ENCODE measurements around the gene ANKRD11.
"Not testable (repeated sequence)": the region's sequence is repeated elsewhere in the genome, so short reads cannot be mapped to it uniquely, and the experiment has no call there.

The ANKRD11 gene

GRCh38 chr16:89256651-89257254, 233.6 kb downstream of the ANKRD11 start:
- DNase-seq, result peak; percentile 64

GRCh38 chr16:89253548-89254287, 236.6 kb downstream of the ANKRD11 start:
- no peak for DNase-seq

GRCh38 chr16:89248196-89248982, 242.0 kb downstream of the ANKRD11 start:
- no peak for DNase-seq

- not testable (repeated sequence) for DNase-seq
Observed at GRCh38 chr16:89247734-89248075, 242.7 kb downstream of the ANKRD11 start.

- DNase-seq, result peak; percentile 100
Observed at GRCh38 chr16:89246903-89247733, 243.2 kb downstream of the ANKRD11 start.

GRCh38 chr16:89246383-89246902, 243.9 kb downstream of the ANKRD11 start:
- no peak for DNase-seq

GRCh38 chr16:89244754-89245153, 245.6 kb downstream of the ANKRD11 start:
- no peak for DNase-seq

- DNase-seq, result not testable (repeated sequence)
Observed at GRCh38 chr16:89244264-89244663, 246.1 kb downstream of the ANKRD11 start.

GRCh38 chr16:89243664-89244063, 246.7 kb downstream of the ANKRD11 start:
- DNase-seq, result no peak

- no peak for DNase-seq
Observed at GRCh38 chr16:89242795-89243200, 247.6 kb downstream of the ANKRD11 start.

- peak; percentile 81 for DNase-seq
Observed at GRCh38 chr16:89241187-89242007, 249.0 kb downstream of the ANKRD11 start.

GRCh38 chr16:89237733-89238132, 252.6 kb downstream of the ANKRD11 start:
- DNase-seq, result no peak

- no peak for DNase-seq
Observed at GRCh38 chr16:89233678-89234490, 256.5 kb downstream of the ANKRD11 start.

GRCh38 chr16:89232107-89232506, 258.3 kb downstream of the ANKRD11 start:
- DNase-seq, result no peak

GRCh38 chr16:89230255-89230654, 260.1 kb downstream of the ANKRD11 start:
- no peak for DNase-seq

- DNase-seq, result no peak
Observed at GRCh38 chr16:89224665-89225064, 265.7 kb downstream of the ANKRD11 start.

GRCh38 chr16:89222931-89223330, 267.4 kb downstream of the ANKRD11 start:
- DNase-seq, result no peak

- no peak for DNase-seq
Observed at GRCh38 chr16:89221604-89222003, 268.8 kb downstream of the ANKRD11 start.

GRCh38 chr16:89219365-89219764, 271.0 kb downstream of the ANKRD11 start:
- no peak for DNase-seq

Measured in T-helper 9 cell (primary cell).